Measurements from ENCODE around the gene EP400. TPM values are rescaled to one million over a fixed set of nuclear protein-coding genes. Genes with fewer than 3 reads are reported as not detected.

EP400 gene
- total RNA-seq, 1 experiment from 2014 or later, result 61.7 TPM

- TF ChIP-seq, protein P1, sequence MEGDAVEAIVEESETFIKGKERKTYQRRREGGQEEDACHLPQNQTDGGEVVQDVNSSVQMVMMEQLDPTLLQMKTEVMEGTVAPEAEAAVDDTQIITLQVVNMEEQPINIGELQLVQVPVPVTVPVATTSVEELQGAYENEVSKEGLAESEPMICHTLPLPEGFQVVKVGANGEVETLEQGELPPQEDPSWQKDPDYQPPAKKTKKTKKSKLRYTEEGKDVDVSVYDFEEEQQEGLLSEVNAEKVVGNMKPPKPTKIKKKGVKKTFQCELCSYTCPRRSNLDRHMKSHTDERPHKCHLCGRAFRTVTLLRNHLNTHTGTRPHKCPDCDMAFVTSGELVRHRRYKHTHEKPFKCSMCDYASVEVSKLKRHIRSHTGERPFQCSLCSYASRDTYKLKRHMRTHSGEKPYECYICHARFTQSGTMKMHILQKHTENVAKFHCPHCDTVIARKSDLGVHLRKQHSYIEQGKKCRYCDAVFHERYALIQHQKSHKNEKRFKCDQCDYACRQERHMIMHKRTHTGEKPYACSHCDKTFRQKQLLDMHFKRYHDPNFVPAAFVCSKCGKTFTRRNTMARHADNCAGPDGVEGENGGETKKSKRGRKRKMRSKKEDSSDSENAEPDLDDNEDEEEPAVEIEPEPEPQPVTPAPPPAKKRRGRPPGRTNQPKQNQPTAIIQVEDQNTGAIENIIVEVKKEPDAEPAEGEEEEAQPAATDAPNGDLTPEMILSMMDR (conservative IDR thresholded peaks at IDR 0.05), result no peak
- Histone ChIP-seq H3K9ac (ENCODE audit: extremely low read depth, insufficient read length, low read length) (peak overlapping the region; percentile 74), H3K79me2 (ENCODE audit: insufficient read depth, low read length) (peaks cover 7% of the 10 kb centered on the region; the same call in 1 of the 2 replicates), H3K9me3 (ENCODE audit: control insufficient read depth, low read depth, low read length) (no peaks in the 10 kb centered on the region), H3K4me2 (ENCODE audit: insufficient read depth, insufficient read length, low read length) (peak overlapping the region; percentile 56), H2BK15ac (ENCODE audit: low read depth, low read length) (no peak overlapping the region), H2AK5ac (ENCODE audit: insufficient read length, low read length) (no peak overlapping the region), H3K14ac (ENCODE audit: insufficient read depth, low read length) (peak overlapping the region; percentile 98), H3K23me2 (ENCODE audit: insufficient read length, low read depth, low read length, poor library complexity, severe bottlenecking) (peaks cover 13% of the 10 kb centered on the region), H3K27me3 (ENCODE audit: insufficient read depth, low read length) (no peaks in the 10 kb centered on the region), H2BK12ac (ENCODE audit: insufficient read length, low read depth, low read length) (no peak overlapping the region), H2BK20ac (ENCODE audit: low read depth, low read length, poor library complexity, severe bottlenecking) (no peak overlapping the region), H2AFZ (ENCODE audit: low read length) (no peak overlapping the region), H3K4me1 (ENCODE audit: insufficient read depth, low read length) (no peaks in the 10 kb centered on the region), H3K56ac (ENCODE audit: insufficient read length, low read depth, low read length) (no peak overlapping the region), H3K23ac (ENCODE audit: insufficient read length, low read depth, low read length) (no peak overlapping the region), H2BK5ac (ENCODE audit: insufficient read length, low read length) (no peak overlapping the region), H3K18ac (ENCODE audit: insufficient read length, low read depth, low read length) (peak overlapping the region; percentile 56), H4K20me1 (ENCODE audit: control insufficient read depth, insufficient read depth, insufficient read length) (no peaks in the 10 kb centered on the region), H3K27ac (ENCODE audit: insufficient read length, low read depth, low read length) (no peak overlapping the region), H3K4ac (ENCODE audit: low read depth, low read length) (no peak overlapping the region), H3K79me1 (ENCODE audit: insufficient read depth, low read depth, low read length, poor library complexity, severe bottlenecking) (peaks cover 4% of the 10 kb centered on the region), H4K91ac (ENCODE audit: insufficient read length, low read depth, low read length) (no peak overlapping the region), H4K8ac (replicated peaks; ENCODE audit: insufficient read length, low read depth, low read length) (no peak overlapping the region), H3T11ph (ENCODE audit: low read length) (no peak overlapping the region), H4K5ac (ENCODE audit: insufficient read length, low read depth, low read length) (no peak overlapping the region), H2BK120ac (ENCODE audit: low read depth, low read length, poor library complexity, severe bottlenecking) (no peak overlapping the region)
- Mint-ChIP-seq H3K27ac (peak overlapping the region; percentile 74 to 95 (median 95); a peak in 6 of 7 replicates), H3K9me3 (peaks cover 4 to 11% of the 10 kb centered on the region in 2 experiments; a peak in 3 of 5 replicates), H3K4me1 (peaks cover 3 to 9% of the 10 kb centered on the region in 2 experiments), H3K4me3 (peak overlapping the region; percentile 93 to 96), H3K36me3 (ENCODE audit: insufficient read depth in 1 of 3, low read depth in 3 of 3) (peaks cover 31 to 51% (median 41%) of the 10 kb centered on the region in 3 experiments), H3K27me3 (ENCODE audit: low read depth) (peaks cover 3% of the 10 kb centered on the region)
- peak; percentile 53 for DNase-seq
- WGBS (ENCODE audit: extremely low coverage, insufficient read length, low lambda C conversion rate), result no CpG with 5 or more reads among the region's 87 CpGs
Measured at GRCh38 chr12:131929581-131930456, 19.9 kb upstream of the EP400 start.
